Dermis microvascular lymphatic vessel endothelial cell (primary cell): ENCODE measurements around the gene IDUA. TPM values are rescaled to one million over a fixed set of nuclear protein-coding genes. Genes with fewer than 3 reads are reported as not detected.

Experiments
- DNase-seq, 2 donors: peaks; one replicate each; pipeline versions ENCODE4 v3.0.0 to v3.0.0-alpha.2; 2010; ENCODE audit warnings: low read depth in 2 of 2
- total RNA-seq: library from RNA; depleted of rRNA; stranded (reverse); fragments of >200 nt; gene quantifications from 2 replicates; pipeline ENCODE4 v1.2.1, GENCODE V29; 2014

IDUA gene
- total RNA-seq, 1 donor from 2014 or later = 5.4 TPM

DNA sequence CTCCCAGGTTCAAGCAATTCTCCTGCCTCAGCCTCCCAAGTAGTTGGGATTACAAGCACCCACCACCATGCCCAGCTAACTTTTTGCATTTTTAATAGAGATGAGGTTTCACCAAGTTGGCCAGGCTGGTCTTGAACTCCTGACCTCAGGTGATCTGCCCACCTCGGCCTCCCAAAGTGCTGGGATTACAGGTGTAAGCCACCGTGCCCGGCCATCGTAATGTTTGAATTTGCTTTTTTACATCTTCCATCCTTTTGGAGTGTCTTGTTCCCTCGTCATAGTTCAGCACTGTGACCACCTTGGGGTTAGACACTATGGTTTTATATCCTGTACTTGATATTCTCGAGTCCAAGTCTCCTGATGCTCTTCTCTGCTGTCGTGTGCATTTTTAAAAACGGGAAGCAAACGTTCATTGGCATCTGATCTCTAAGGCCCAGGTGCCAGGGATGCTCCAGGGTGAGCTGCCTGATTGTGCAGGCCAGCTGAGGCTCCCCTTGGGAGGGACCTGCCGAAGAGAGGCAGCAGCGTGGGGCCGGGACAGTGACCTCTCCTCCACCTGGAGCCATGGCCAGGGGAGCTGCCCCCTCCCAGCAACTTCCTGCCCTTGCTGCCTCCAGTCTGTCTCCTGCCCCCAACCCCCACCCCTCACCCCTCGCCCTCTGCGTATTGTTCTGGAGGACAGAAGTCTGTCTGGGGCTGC lies 30.2 kb upstream of the IDUA start:
- DNase-seq = no peak

DNA sequence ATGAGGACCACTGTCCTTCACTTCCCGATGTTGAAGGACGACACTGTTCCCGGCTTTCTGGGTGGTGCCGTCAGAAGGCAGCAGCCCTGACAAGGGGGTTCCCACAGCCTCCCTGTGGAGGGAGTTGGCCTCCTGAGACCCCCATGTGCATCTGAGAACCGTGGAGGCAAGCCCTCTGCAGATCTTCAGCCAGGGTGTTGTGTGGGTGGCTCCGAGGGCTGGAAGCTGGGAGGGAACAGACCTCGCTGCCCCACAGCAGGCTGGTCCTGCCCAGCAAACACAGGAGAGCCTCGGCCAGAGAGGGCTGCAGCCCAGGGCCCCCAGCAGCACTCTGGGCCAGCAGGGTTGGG lies 29.6 kb upstream of the IDUA start:
- DNase-seq = no peak

DNA sequence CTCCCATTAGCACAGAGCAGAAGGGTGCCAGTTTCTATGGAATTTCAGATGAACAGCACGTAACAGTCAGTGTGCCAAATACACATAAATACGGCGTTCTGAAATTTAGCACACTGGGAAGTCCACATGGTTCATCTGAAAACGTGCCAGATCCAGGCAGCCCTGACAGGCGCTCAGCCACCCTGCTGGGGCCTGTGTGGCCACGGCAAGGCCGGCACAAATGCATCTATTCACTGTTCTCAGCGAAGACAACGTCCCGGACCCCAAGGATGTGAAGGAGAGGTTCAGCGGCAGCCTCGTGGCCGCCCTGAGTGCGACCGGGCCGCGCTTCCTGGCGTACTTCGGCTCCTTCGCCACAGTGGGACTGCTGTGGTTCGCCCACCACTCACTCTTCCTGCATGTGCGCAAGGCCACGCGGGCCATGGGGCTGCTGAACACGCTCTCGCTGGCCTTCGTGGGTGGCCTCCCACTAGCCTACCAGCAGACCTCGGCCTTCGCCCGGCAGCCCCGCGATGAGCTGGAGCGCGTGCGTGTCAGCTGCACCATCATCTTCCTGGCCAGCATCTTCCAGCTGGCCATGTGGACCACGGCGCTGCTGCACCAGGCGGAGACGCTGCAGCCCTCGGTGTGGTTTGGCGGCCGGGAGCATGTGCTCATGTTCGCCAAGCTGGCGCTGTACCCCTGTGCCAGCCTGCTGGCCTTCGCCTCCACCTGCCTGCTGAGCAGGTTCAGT lies 29.1 kb upstream of the IDUA start:
- DNase-seq = no peak

DNA sequence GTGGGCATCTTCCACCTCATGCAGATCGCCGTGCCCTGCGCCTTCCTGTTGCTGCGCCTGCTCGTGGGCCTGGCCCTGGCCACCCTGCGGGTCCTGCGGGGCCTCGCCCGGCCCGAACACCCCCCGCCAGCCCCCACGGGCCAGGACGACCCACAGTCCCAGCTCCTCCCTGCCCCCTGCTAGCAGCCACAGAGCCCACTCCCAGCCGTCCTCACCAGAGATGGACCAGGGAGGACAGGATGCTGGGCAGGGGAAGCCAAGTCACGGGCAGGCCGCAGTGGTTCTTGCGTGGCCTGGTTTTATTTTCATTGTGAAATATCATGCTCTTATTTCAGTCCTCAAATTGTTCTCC lies 28.6 kb upstream of the IDUA start:
- no peak for DNase-seq

GRCh38 chr4:958696-959337 lies 28.0 kb upstream of the IDUA start:
- no peak for DNase-seq

DNA sequence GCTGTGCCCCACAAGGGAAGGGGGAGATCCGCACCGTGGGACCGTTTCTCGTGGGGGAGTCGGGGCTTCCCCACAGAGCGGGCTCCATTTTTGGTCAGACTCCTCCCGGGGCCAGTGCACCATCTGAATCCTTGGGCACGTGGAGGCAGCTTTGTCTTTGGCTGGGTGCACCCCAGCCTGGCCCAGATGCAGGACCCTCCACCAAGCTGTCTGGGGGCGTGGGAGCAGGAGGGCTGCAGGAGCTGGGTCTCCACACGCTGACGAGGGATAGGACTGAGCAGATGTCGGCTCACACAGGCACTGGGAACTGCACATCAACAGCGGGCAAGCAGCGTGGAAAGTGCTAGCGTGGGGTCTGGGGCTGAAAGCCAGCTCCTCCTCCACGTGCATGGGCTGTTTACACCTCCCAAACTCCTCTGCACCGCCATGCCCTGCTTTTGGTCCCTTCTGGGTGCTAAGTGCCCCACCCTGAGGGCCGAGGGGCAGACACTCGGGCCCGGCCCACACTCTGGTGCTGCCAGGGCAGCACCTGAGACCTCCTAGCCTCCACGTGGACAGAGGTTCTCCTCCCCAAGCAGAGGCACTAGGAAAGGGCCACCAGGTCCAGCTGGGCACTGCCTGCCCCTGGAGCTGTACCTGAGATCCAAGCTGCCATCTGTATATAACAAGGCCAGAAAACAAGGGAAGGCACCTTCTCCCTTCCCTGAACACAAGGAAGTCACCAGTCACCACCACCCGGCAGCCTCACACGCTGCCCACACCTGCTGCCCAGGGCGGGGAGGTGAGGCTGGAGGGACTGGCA lies 27.3 kb upstream of the IDUA start:
- DNase-seq = no peak

DNA sequence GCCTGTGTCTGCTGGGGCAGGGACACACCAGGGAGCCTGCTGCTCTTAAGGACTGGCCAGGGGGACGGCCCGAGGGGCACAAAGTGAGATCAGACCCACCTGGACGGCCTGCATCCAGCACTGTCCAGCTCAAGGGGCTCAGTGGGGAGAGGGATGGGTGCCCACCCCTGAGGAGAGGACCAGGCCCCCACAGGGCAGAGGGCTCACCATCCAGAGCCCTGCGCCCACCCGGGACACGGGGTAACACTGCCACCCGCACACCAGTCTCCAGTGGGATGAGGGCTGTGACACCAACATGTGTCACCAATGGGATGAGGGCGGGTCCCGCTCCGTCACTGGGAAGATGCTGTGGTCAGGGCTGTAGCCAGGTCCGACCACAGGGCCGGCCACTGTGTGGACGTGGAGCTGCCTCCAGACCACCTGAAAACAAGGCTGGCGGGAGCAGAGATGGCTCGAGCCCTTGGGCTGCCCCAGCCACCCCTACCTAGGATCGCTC lies 26.7 kb upstream of the IDUA start:
- no peak for DNase-seq

GRCh38 chr4:960636-961350 lies 26.1 kb upstream of the IDUA start:
- no peak for DNase-seq

GRCh38 chr4:961351-962230 lies 25.3 kb upstream of the IDUA start:
- DNase-seq = no peak

- no peak for DNase-seq
Measured at GRCh38 chr4:962231-963208, 24.3 kb upstream of the IDUA start.

GRCh38 chr4:963276-964225 lies 23.3 kb upstream of the IDUA start:
- no peak for DNase-seq

DNA sequence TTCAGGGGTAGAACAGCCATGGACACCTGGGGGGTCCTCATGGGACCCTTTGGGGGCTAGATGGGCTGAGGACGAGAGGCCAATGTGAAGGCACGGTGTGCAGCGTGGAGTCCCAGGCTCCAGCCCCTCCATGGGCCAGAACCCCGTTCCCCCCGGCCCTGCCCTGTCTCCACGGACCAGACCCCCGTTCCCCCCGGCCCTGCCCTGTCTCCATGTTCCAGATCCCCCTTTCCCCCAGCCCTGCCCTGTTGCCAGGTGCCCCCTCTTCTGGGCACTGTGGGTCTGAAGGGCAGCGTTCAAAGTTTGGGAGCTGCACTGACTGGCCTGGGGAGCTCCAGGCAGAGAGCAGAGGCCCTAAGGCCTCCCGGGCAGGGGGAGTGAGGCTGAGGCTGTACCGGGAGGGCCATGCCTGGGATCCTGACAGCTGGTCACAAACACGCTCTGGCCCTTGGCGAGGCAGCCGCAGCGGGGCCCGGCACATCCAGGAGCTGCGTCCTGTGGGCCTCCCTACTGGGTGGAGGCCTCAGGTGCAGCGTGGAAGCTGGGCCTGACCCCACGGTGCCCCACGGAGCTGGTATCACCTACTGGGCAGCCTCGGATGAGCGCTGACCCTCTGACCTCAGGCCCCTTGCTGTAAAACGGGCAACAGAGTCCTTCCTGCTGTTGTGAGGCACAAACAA lies 22.4 kb upstream of the IDUA start:
- no peak for DNase-seq

DNA sequence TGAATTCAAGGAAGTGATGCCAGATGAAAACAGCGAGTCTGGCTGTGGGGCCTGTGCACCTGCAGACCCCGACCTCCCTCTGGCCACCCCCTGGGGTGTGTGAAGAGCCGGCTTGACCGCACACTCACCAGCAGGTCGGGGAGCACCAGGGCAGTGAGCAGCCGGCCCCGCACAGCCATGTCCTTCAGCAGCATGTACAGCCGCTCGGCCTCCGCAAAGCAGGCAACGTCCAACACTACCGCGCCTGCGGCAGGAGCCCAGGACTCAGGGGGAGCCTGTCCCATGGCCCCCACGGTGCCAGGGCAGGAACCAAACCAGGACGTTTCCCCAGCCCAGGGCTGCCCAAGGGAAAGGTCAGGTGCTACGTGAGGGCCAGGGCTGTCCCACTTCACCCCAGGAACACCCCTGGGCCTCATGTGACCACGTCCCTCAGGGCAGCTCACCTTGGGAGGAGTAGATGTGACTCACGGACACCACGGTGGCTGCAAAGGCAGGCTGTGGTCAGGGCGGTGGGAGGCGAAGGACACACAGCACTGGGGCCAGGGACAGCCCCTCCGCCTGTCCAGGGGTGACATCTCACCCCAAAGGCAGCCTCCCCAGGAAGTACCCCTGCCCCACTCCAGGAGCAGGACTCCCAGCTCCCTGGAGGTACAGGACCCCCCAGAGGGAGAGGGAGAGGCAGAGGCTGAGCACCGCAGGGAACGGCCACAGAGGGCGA lies 21.6 kb upstream of the IDUA start:
- no peak for DNase-seq

- DNase-seq = no peak
Measured at GRCh38 chr4:965766-966134, 21.1 kb upstream of the IDUA start.

- no peak for DNase-seq
Measured at GRCh38 chr4:966266-967112, 20.4 kb upstream of the IDUA start.
